Measurements from ENCODE around the gene SUN3. TPM values are rescaled to one million over a fixed set of nuclear protein-coding genes. Genes with fewer than 3 reads are reported as not detected.

Gene SUN3
- total RNA-seq, 1 experiment from 2014 or later = 0.49 TPM

- Histone ChIP-seq H3K4me3 (ENCODE audit: low read depth in 2 of 2, low read length in 2 of 2) (no peak overlapping the region), H3K27me3 (ENCODE audit: control insufficient read depth, insufficient read depth, low read length) (no peaks in the 10 kb centered on the region), H3K36me3 (ENCODE audit: control insufficient read depth, insufficient read depth, low read length) (no peaks in the 10 kb centered on the region), H3K4me1 (ENCODE audit: control insufficient read depth, insufficient read depth, low read length) (peaks cover 53% of the 10 kb centered on the region), H3K9me3 (ENCODE audit: control insufficient read depth, insufficient read depth, low read depth, low read length) (no peaks in the 10 kb centered on the region), H3K27ac (ENCODE audit: low read length) (peak overlapping the region; percentile 86)
- TF ChIP-seq, protein P1, sequence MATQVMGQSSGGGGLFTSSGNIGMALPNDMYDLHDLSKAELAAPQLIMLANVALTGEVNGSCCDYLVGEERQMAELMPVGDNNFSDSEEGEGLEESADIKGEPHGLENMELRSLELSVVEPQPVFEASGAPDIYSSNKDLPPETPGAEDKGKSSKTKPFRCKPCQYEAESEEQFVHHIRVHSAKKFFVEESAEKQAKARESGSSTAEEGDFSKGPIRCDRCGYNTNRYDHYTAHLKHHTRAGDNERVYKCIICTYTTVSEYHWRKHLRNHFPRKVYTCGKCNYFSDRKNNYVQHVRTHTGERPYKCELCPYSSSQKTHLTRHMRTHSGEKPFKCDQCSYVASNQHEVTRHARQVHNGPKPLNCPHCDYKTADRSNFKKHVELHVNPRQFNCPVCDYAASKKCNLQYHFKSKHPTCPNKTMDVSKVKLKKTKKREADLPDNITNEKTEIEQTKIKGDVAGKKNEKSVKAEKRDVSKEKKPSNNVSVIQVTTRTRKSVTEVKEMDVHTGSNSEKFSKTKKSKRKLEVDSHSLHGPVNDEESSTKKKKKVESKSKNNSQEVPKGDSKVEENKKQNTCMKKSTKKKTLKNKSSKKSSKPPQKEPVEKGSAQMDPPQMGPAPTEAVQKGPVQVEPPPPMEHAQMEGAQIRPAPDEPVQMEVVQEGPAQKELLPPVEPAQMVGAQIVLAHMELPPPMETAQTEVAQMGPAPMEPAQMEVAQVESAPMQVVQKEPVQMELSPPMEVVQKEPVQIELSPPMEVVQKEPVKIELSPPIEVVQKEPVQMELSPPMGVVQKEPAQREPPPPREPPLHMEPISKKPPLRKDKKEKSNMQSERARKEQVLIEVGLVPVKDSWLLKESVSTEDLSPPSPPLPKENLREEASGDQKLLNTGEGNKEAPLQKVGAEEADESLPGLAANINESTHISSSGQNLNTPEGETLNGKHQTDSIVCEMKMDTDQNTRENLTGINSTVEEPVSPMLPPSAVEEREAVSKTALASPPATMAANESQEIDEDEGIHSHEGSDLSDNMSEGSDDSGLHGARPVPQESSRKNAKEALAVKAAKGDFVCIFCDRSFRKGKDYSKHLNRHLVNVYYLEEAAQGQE (IDR thresholded peaks at IDR 0.05; ENCODE audit: insufficient read depth in 1 of 2, low read depth in 2 of 2, low read length in 1 of 2) = no peak
- TF ChIP-seq POLR2AphosphoS5 (IDR thresholded peaks at IDR 0.05; ENCODE audit: low read depth, low read length) (no peak), CTCF (IDR thresholded peaks at IDR 0.05) (no peak), SIN3A (IDR thresholded peaks at IDR 0.05; ENCODE audit: borderline replicate concordance, insufficient read depth, low read depth, low read length) (no peak), TCF7L2 (IDR thresholded peaks at IDR 0.05; ENCODE audit: low read depth, low read length) (no peak)
- in situ Hi-C loops (cut with HindIII; ENCODE audit: low pct_unique_long_range_greater_than_20kb, low sequenced_read_pairs) = no loop called here
- DNase-seq (ENCODE audit: low read depth, low spot score) (no peak), ATAC-seq (no peak)
- intact Hi-C loops (cut with micrococcal nuclease; ENCODE audit: unreplicated experiment) = loop anchor here (5.0 kb wide), 1 partner anchor 87 kb away; no protein-coding TSS in a partner anchor
- POLR2A ChIA-PET = interaction anchor here (0.7 kb wide), 1 partner anchor 361 kb away, joined by 3 read pairs; no protein-coding TSS in a partner anchor
- no TSS peak for BruUV-seq (replicated peaks)
- CTCF ChIA-PET = interaction anchor here (0.6 to 1.5 kb wide), 3 partner anchors 87 to 673 kb away, joined by 3 read pairs; no protein-coding TSS in a partner anchor
These were observed 89.4 kb downstream of the SUN3 start for GRCh38 chr7:47939425-47940036.

DNA sequence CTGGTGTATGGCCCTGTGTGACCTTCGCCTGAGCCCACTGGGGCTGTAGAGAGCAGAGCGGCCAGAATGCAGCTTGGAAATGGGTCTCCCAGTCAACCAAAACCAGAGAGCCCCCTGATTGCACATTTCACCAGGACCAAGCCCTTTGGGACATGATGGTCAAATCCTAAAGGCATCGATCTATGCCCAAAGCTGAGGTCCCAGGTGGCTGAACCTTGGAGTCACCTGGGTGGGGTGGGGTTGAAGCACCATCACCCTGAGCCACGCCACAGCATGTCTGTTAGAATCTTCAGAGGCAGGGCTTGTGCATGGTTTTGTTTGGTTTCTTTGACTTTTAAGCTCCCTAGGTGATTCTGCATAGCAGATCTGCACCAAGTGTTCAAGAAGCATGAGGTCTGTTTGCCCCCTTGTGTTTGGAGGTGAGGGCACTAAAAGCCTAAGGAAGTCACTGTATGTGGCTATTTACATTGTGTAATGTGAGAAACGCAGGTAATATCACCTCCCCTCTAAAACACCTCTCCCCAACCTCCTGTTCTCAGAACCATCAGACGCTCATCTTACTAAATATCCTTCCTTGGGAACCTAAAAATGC is 90.2 kb downstream of the SUN3 start:
- no peaks in the 10 kb centered on the region for H3K27me3 ChIP-seq (ENCODE audit: control insufficient read depth, insufficient read depth, low read length)
- H3K4me3 ChIP-seq (ENCODE audit: low read depth in 2 of 2, low read length in 2 of 2) = no peak overlapping the region
- DNase-seq (ENCODE audit: low read depth, low spot score) = peak; percentile 17
- no TSS peak for BruUV-seq (replicated peaks)
- TF ChIP-seq CTCF (IDR thresholded peaks at IDR 0.05) = peak; percentile 80; the same call in 1 of the 2 replicates
- no peak for TF ChIP-seq TCF7L2 (IDR thresholded peaks at IDR 0.05; ENCODE audit: low read depth, low read length)
- no peak for TF ChIP-seq POLR2AphosphoS5 (IDR thresholded peaks at IDR 0.05; ENCODE audit: low read depth, low read length)
- no peak for TF ChIP-seq SIN3A (IDR thresholded peaks at IDR 0.05; ENCODE audit: borderline replicate concordance, insufficient read depth, low read depth, low read length)
- H3K27ac ChIP-seq (ENCODE audit: low read length) = peak overlapping the region; percentile 86
- in situ Hi-C loops (cut with HindIII; ENCODE audit: low pct_unique_long_range_greater_than_20kb, low sequenced_read_pairs) (no loop called here), intact Hi-C loops (cut with micrococcal nuclease; ENCODE audit: unreplicated experiment) (loop anchor here (5.0 kb wide), 1 partner anchor 86 kb away; no protein-coding TSS in a partner anchor)
- peaks cover 49% of the 10 kb centered on the region for H3K4me1 ChIP-seq (ENCODE audit: control insufficient read depth, insufficient read depth, low read length)
- POLR2A ChIA-PET = interaction anchor here (0.7 kb wide), 1 partner anchor 362 kb away, joined by 3 read pairs; no protein-coding TSS in a partner anchor
- no peaks in the 10 kb centered on the region for H3K9me3 ChIP-seq (ENCODE audit: control insufficient read depth, insufficient read depth, low read depth, low read length)
- CTCF ChIA-PET = interaction anchor here (0.5 to 1.5 kb wide), 8 partner anchors 86 to 672 kb away, joined by 3 to 6 read pairs (median 3); no protein-coding TSS in a partner anchor
- peak; percentile 80 for ATAC-seq
- H3K36me3 ChIP-seq (ENCODE audit: control insufficient read depth, insufficient read depth, low read length) = no peaks in the 10 kb centered on the region
